Left forelimb (tissue), 1 donor: Measurements from ENCODE around the gene PRSS22.

Experiments
- DNase-seq: peaks from one replicate; pipeline ENCODE4 v3.0.0-alpha.2; 2018; ENCODE audit warnings: low spot score

PRSS22 gene

GRCh38 chr16:2881783-2882649 lies 24.0 kb upstream of the PRSS22 start:
- no peak for DNase-seq

GRCh38 chr16:2879854-2880508 lies 22.0 kb upstream of the PRSS22 start:
- no peak for DNase-seq

GRCh38 chr16:2874912-2875362 lies 17.0 kb upstream of the PRSS22 start:
- no peak for DNase-seq

- no peak for DNase-seq
Observed at GRCh38 chr16:2874032-2874911, 16.3 kb upstream of the PRSS22 start.

- no peak for DNase-seq
Observed at GRCh38 chr16:2871926-2872325, 14.0 kb upstream of the PRSS22 start.

GRCh38 chr16:2867987-2868789 lies 10.2 kb upstream of the PRSS22 start:
- DNase-seq: peak; percentile 97

- DNase-seq: no peak
Observed at GRCh38 chr16:2867661-2867986, 9.7 kb upstream of the PRSS22 start.

GRCh38 chr16:2866431-2866830 lies 8.5 kb upstream of the PRSS22 start:
- no peak for DNase-seq

- DNase-seq: no peak
Observed at GRCh38 chr16:2865651-2866050, 7.7 kb upstream of the PRSS22 start.

- no peak for DNase-seq
Observed at GRCh38 chr16:2860826-2861567, 3.0 kb upstream of the PRSS22 start.

- DNase-seq: no peak
Observed at GRCh38 chr16:2859686-2860265, 1.8 kb upstream of the PRSS22 start.

GRCh38 chr16:2858245-2859025 lies 465 bp upstream of the PRSS22 start:
- DNase-seq: no peak

GRCh38 chr16:2856686-2857450 lies 1.1 kb downstream of the PRSS22 start:
- DNase-seq: no peak

- no peak for DNase-seq
Observed at GRCh38 chr16:2856061-2856670, 1.8 kb downstream of the PRSS22 start.

- DNase-seq: no peak
Observed at GRCh38 chr16:2855536-2855935, 2.4 kb downstream of the PRSS22 start.

GRCh38 chr16:2854700-2855309 lies 3.2 kb downstream of the PRSS22 start:
- DNase-seq: no peak

- no peak for DNase-seq
Observed at GRCh38 chr16:2853531-2854073, 4.4 kb downstream of the PRSS22 start.
